ENCODE results near the gene SH3GL3. TPM values are rescaled to one million over a fixed set of nuclear protein-coding genes. Genes with fewer than 3 reads are reported as not detected.

The SH3GL3 gene
- total and polyA plus RNA-seq, 2 of the 4 experiments (the other 2 are of a cell fraction): not detected

DNA sequence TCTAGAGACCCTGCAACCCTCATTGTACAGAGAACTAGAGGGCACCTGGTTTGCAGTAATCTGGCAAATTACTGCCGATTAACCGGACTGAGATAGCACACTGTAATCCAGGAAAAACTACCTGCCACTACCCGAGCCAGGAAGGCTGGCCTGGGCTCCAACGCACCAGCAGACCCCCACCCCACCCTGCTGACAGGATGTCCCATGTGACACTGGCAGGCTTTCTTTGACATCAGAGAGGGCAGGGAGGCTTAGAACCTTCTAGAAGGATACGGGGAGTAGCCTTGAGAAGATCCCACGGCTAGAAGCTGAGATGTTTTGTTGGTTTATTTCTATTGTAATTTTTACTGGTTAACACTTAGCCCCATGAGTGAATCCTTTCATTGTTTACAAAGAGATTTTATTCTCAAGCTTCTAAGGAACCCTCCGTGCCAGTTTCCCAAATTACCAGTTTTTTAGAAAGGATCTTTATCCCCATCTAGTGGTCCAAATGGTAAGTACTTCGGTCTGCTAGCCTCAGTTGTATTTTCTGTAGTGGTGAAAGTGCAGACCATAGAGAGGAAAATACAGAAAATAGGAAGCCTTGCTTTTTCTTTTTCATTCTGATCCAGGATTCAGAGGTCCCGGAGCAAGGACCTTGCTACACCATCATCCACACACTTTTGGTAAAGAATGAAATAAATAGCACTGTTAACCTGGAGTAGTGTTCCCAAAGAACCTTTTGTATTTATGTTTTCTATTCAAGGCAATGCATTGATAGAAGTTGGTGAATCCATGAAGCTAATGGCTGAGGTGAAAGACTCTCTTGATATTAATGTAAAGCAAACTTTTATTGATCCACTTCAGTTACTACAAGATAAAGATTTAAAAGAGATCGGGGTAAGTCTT, 124.9 kb downstream of the SH3GL3 start:
- ChIA-PET POLR2A (ENCODE audit: unreplicated experiment) (no interaction called here), CTCF (interaction anchor here (0.6 to 0.9 kb wide), 2 partner anchors 12 to 29 kb away, joined by 3 read pairs; no protein-coding TSS in a partner anchor)
- no peak overlapping the region for H4K5ac ChIP-seq (ENCODE audit: low read depth, low read length)
- WGBS, 2 experiments (ENCODE audit: extremely low coverage in 2 of 2, insufficient read length in 1 of 2): no CpG with 5 or more reads among the region's 10 CpGs
- no peak overlapping the region for H3K9ac ChIP-seq (ENCODE audit: low read depth, low read length)
- no peak overlapping the region for H3K18ac ChIP-seq (ENCODE audit: low read depth, low read length)
- H3K9me1 ChIP-seq (ENCODE audit: insufficient read depth, low read length): no peaks in the 10 kb centered on the region
- ATAC-seq (ENCODE audit: low read depth) (peak; percentile 84), DNase-seq (peak; percentile 19)
- H3K23ac ChIP-seq (ENCODE audit: low read depth, low read length): no peak overlapping the region
- H3K4me1 ChIP-seq (ENCODE audit: control insufficient read depth, insufficient read depth, low read length): no peaks in the 10 kb centered on the region
- no peaks in the 10 kb centered on the region for H3K27me3 ChIP-seq (ENCODE audit: control insufficient read depth, insufficient read depth, low read length)
- H3K4me2 ChIP-seq (ENCODE audit: low read depth, low read length): no peak overlapping the region
- H2AK5ac ChIP-seq (ENCODE audit: low read depth, low read length): no peak overlapping the region
- H4K20me1 ChIP-seq (ENCODE audit: insufficient read depth, low read length): no peaks in the 10 kb centered on the region
- no TSS peak for BruUV-seq (replicated peaks)
- no peak overlapping the region for H3K4me3 ChIP-seq (ENCODE audit: insufficient read depth, low read depth, low read length)
- no peak overlapping the region for H2BK15ac ChIP-seq (ENCODE audit: low read depth, low read length)
- no peak overlapping the region for H2AK9ac ChIP-seq (replicated peaks; ENCODE audit: low read depth, low read length, poor library complexity)
- no peak overlapping the region for H3K27ac ChIP-seq (ENCODE audit: insufficient read depth, low read length)
- intact Hi-C loops (cut with micrococcal nuclease) (loop anchor here (2.0 kb wide), 1 partner anchor 467 kb away; no protein-coding TSS in a partner anchor), dilution Hi-C loops (cut with HindIII; ENCODE audit: low sequenced_read_pairs, unreplicated experiment) (loop anchor here (25.0 kb wide), 1 partner anchor 310 kb away; no protein-coding TSS in a partner anchor), in situ Hi-C loops (cut with MboI; ENCODE audit: low sequenced_read_pairs) (loop anchor here (10.0 kb wide), 1 partner anchor 453 kb away; no protein-coding TSS in a partner anchor)
- H3K4ac ChIP-seq (ENCODE audit: low read depth, low read length): no peak overlapping the region
- no peak overlapping the region for H2BK120ac ChIP-seq (ENCODE audit: low read depth, low read length)
- no peak overlapping the region for H3K14ac ChIP-seq (replicated peaks; ENCODE audit: low read depth, low read length)
- no peaks in the 10 kb centered on the region for H3K9me3 ChIP-seq (ENCODE audit: control insufficient read depth, insufficient read depth, low read length)
- no peak overlapping the region for H2BK20ac ChIP-seq (ENCODE audit: low read depth, low read length)
- H4K8ac ChIP-seq (ENCODE audit: low read depth in 2 of 2, low read length in 2 of 2): no peak overlapping the region
- no peaks in the 10 kb centered on the region for H3K79me1 ChIP-seq (ENCODE audit: low read depth in 1 of 2, low read length in 2 of 2)
- no peaks in the 10 kb centered on the region for H3K36me3 ChIP-seq (ENCODE audit: control insufficient read depth, insufficient read depth, low read length)
- no peak overlapping the region for H4K91ac ChIP-seq (ENCODE audit: insufficient read depth, low read depth, low read length)
- H2AFZ ChIP-seq (replicated peaks; ENCODE audit: low read length, poor library complexity): no peak overlapping the region
- no peak overlapping the region for H3K56ac ChIP-seq (ENCODE audit: extremely low read depth, insufficient read depth, low read length)
- no peak overlapping the region for H2BK5ac ChIP-seq (ENCODE audit: low read depth, low read length, poor library complexity, severe bottlenecking)
- TF ChIP-seq BHLHE40 (IDR thresholded peaks at IDR 0.05; ENCODE audit: low read depth, low read length) (no peak), NFE2L2 (IDR thresholded peaks at IDR 0.05; ENCODE audit: low read depth, low read length) (no peak), POLR2A (IDR thresholded peaks at IDR 0.05; ENCODE audit: low read depth, low read length) (no peak), SMC3 (IDR thresholded peaks at IDR 0.05; ENCODE audit: low read depth, low read length) (peak; percentile 38; the same call in 1 of the 2 replicates), RFX5 (IDR thresholded peaks at IDR 0.05; ENCODE audit: low read depth, low read length) (no peak), FOS (IDR thresholded peaks at IDR 0.05; ENCODE audit: low read depth, low read length) (no peak), MAFK (IDR thresholded peaks at IDR 0.05; ENCODE audit: low read depth, low read length) (no peak), CEBPB (IDR thresholded peaks at IDR 0.05; ENCODE audit: low read depth, low read length) (no peak), MAZ (IDR thresholded peaks at IDR 0.05; ENCODE audit: borderline replicate concordance, low read depth, low read length) (no peak), MXI1 (IDR thresholded peaks at IDR 0.05; ENCODE audit: borderline replicate concordance, low read depth, low read length) (no peak), RAD21 (IDR thresholded peaks at IDR 0.05; ENCODE audit: low read length) (peak; percentile 25; the same call in 1 of the 2 replicates), RCOR1 (IDR thresholded peaks at IDR 0.05; ENCODE audit: insufficient replicate concordance, low read length) (no peak), CHD1 (IDR thresholded peaks at IDR 0.05; ENCODE audit: low read depth, low read length) (no peak)
- TF ChIP-seq, protein P1, sequence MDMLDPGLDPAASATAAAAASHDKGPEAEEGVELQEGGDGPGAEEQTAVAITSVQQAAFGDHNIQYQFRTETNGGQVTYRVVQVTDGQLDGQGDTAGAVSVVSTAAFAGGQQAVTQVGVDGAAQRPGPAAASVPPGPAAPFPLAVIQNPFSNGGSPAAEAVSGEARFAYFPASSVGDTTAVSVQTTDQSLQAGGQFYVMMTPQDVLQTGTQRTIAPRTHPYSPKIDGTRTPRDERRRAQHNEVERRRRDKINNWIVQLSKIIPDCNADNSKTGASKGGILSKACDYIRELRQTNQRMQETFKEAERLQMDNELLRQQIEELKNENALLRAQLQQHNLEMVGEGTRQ (IDR thresholded peaks at IDR 0.05; ENCODE audit: low read depth, low read length): no peak
- TF ChIP-seq, protein P2, sequence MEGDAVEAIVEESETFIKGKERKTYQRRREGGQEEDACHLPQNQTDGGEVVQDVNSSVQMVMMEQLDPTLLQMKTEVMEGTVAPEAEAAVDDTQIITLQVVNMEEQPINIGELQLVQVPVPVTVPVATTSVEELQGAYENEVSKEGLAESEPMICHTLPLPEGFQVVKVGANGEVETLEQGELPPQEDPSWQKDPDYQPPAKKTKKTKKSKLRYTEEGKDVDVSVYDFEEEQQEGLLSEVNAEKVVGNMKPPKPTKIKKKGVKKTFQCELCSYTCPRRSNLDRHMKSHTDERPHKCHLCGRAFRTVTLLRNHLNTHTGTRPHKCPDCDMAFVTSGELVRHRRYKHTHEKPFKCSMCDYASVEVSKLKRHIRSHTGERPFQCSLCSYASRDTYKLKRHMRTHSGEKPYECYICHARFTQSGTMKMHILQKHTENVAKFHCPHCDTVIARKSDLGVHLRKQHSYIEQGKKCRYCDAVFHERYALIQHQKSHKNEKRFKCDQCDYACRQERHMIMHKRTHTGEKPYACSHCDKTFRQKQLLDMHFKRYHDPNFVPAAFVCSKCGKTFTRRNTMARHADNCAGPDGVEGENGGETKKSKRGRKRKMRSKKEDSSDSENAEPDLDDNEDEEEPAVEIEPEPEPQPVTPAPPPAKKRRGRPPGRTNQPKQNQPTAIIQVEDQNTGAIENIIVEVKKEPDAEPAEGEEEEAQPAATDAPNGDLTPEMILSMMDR (conservative IDR thresholded peaks at IDR 0.05; ENCODE audit: low read depth, low read length): peak; percentile 51
